GM19397 (cell line): ENCODE data around the gene EIF4E2.

Experiments used
- ATAC-seq: cut with Tn5 transposase; IDR thresholded peaks from one replicate; pipeline ENCODE4 v1.9.1; 2021; ENCODE audit warnings: mild to moderate bottlenecking, moderate library complexity; ENCODE audit not compliant: unreplicated experiment

EIF4E2 gene

DNA sequence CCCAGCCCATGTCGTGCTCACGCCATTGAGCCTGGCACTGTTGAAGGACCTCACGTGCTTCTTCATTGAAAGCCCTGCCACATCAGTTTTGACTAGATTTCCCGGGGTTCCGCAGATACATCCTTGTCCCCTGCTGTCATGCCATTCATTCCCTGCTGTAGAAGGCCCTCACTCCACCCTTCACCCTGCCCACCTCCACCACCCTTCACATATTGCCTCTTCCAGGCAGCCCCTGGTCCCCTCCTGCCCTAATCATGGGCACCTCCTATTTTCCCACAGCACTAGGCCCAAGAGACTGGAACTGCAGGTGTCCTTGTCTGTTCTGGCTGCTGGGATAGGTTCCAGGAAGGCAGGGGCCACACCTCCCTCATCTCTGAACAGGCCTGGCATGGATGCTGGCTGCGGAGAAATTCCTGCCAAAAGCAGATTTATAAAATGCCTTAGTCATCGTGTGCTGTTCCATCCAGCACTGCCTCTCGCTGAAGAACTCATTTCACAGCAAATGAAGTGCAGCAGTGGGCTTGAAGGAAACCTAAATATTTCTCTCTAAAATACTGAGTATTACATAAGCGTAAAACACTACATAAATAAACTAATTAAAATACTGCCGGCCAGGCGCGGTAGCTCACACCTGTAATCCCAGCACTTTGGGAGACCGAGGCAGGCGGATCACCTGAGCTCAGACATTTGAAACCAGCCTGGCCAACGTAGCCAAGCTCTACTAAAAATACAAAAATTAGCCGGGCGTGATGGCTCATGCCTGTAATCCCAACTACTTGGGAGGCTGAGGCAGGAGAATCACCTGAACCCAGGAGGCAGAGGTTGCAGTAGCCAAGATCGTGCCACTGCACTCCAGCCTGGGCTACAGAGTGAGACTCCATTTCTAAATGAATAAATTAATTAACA is 38.4 kb downstream of the EIF4E2 start:
- no peak for ATAC-seq

- no peak for ATAC-seq
Observed at GRCh38 chr2:232592772-232593395, 42.4 kb downstream of the EIF4E2 start.

GRCh38 chr2:232593982-232594381 is 43.5 kb downstream of the EIF4E2 start:
- no peak for ATAC-seq

DNA sequence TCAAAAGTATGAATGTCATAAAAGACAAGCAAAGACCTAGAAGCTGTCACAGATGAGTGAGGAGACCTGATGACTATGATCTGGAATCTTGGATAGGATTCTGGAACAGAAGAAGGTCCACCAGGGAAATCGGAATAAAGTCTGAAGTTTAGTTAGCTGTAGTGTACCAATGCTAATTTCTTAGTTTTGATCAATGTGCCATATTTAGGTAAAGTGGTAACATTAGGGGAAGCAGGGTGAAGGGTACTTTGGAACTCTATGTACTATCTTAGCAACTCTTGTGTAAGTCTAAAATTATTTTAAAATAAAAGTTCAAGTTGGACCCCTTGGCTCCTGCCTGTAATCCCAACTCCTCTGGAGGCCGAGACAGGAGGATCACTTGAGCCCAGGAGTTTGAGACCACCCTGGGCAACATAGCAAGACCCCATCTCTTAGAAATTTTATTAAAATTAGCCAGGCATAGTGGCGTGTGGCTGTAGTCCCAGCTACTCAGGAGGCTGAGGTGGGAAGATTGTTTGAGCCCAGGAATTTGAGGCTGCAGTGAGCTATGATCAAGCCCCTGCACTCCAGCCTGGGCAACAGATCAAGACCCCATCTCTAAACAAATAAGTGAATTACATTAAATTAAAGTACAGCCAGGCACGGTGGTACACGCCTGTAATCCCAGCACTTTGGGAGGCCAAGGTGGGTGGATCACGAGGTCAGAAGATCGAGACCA is 47.0 kb downstream of the EIF4E2 start:
- ATAC-seq = no peak

DNA sequence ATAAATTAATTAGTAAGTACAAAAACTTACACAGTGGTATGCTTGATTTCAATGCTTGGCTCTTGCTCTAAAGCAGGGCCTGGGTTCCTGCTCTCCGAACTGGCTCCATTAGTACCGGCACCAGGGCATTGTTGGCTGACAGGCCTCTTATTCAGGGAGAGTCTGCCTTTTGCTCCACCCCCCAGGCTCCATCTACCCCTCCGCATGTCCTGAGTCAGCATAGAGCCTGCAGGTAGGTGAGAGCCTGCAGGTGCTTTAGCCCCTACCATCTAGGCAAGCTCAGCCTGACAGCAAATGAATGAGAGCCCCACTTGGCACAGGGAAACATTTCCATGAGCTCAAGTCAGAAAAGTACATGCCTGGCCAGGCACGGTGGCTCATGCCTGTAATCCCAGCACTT is 47.8 kb downstream of the EIF4E2 start:
- no peak for ATAC-seq

DNA sequence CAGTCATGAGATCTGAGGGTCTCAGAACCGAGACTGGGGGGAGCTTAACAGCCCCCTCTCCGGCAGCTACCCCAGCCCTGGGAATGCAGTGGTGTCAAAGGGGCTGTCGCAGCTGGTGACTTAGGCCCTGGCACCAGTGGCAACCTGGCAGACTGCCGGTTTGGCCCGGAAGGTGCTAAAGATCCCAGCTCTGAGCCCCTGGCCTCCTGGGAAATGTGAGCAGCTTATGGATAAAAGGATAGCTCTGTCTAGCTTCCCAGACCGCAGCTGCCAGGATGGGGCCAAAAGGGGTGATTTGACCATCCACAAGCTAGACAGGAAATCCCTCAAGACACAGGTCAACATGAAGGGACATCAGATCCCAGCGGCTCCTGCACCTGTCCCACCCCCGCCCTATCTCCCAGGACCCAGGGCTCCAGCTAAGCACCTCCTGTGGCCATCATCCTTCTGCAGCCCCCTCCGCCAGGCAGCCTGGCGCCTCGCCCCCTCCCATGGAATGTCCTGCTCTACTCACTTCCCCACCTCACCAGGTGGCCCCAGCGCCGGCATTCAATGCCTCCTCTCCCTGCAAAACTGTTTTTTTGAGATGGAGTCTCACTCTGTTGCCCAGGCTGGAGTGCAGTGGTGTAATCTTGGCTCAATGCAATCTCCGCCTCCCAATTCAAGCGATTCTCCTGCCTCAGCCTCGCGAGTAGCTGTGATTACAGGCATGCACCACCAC is 49.7 kb downstream of the EIF4E2 start:
- ATAC-seq = no peak

- no peak for ATAC-seq
Observed at GRCh38 chr2:232603283-232603682, 52.8 kb downstream of the EIF4E2 start.

GRCh38 chr2:232604535-232604934 is 54.0 kb downstream of the EIF4E2 start:
- ATAC-seq = no peak

GRCh38 chr2:232607011-232607410 is 56.5 kb downstream of the EIF4E2 start:
- ATAC-seq = no peak

- no peak for ATAC-seq
Observed at GRCh38 chr2:232609607-232610006, 59.1 kb downstream of the EIF4E2 start.

- ATAC-seq = no peak
Observed at GRCh38 chr2:232610081-232610480, 59.6 kb downstream of the EIF4E2 start.

GRCh38 chr2:232611061-232611460 is 60.6 kb downstream of the EIF4E2 start:
- ATAC-seq = no peak

- no peak for ATAC-seq
Observed at GRCh38 chr2:232611559-232612218, 61.2 kb downstream of the EIF4E2 start.

- no peak for ATAC-seq
Observed at GRCh38 chr2:232613538-232614134, 63.1 kb downstream of the EIF4E2 start.

DNA sequence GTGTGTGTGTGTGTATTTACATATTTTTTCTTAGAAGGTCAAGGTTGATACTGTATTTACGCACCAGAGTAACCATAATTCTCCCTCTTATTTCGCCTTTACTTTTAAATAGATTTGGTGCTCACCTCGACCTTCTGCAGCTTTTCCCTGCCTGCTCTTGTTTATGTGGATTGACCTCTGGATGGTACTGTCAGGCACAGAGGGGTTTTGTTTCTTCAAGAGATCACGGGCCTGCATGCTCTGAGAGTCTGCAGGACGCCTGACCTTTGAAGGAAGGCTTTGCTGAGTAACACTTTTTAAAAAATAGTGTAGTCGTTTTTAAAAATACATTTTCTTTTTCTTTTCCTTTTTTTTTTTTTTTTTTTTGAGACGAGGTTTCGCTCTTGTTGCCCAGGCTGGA is 64.8 kb downstream of the EIF4E2 start:
- no peak for ATAC-seq
